ENCODE results near the gene MGAT5.

The MGAT5 gene

DNA sequence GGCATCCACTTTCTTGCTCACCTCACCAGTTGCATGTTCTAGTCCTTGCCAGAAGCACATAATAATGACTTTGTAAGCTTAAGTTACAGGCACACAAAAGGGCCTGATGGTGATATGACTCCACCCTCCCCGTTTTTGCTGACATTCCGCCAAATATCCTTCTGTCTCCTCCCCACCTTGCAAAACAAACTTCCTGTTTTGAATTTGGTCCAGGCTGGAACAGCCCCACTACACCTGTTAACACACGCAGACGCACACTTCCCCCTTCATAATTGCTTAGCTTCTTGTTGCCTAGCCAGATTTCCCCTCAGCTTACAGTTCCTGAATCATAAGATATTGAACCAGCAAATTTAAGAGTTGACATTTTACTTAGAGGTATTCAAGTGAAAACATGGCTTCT is at the start of gene MGAT5:
TSS of gene MGAT5 (plus strand) at position 269 of the 400 bp plus-strand sequence. CDS start 332 bp downstream, outside the sequence.
- no peak for FAIRE-seq

- no peak for FAIRE-seq
These were observed 48.8 kb upstream of the MGAT5 start for GRCh38 chr2:134205087-134205486.

- FAIRE-seq = no peak
These were observed 47.8 kb upstream of the MGAT5 start for GRCh38 chr2:134206031-134206430.

DNA sequence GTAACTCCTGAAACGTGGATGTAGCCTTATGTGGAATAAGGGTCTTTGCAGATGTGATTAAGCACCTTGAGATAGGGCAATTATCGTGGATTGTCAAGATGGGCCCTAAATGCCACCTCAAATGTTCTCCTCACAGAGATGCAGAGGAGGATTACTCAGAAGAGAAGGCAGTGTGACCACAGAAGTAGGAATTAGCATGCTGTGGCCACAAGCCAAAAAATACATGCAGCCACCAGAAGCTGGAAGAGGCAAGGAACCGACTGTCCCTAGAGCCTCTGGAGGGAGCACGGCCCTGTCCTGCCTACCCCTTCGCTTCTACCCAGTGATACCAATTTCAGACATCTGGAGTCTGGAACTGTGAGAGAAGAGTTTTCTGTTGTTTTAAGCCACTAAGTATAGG is 47.3 kb upstream of the MGAT5 start:
- no peak for FAIRE-seq

DNA sequence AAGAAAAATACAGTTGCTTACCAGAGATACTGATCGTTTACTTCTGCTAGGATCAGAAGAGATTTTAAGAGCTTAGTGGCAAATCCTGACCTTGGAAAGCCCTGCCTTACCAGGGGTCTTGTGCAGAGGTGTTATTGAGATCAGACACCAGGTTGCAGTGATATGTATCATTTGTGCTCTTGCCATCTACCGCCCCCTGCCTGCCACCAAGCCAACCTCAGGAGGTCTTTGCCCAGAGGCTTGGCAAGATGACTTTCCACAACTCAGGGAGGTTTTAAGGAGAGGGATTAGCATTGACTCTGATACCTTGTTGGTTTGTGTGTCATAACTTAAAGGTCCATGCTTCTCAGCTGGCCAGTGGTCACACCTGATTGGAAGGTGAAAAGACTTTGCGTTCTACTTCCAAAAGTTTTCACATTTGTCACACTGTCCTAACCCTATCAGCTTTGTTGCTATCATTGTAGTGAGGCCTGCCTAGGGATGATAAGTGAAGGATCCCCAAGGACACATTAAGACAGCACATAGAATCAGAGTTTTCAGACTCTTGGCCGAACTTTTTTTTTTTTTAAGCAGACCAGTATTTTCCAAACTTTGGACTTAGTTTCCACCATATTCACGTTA is 46.2 kb upstream of the MGAT5 start:
- FAIRE-seq = no peak

DNA sequence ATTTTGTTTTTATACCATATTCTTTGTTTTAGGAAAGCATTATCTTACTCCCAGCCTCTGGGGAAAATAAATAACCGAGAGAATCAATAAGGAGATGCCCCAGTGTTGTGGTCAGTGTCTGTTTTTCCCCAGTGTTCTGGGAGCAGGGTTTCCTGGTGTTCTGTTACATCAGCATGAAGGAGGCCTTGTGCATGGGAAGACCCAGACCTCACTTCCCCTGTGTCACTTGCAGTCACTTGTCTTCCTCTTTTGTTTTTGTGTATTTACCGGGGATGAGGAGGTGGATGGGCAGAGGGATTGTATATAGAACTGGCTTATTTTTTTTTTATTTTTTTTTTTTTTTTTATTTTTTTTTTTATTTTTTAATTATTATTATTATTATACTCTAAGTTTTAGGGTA is 45.0 kb upstream of the MGAT5 start:
- no peak for FAIRE-seq

GRCh38 chr2:134212746-134213145 is 41.1 kb upstream of the MGAT5 start:
- no peak for FAIRE-seq

GRCh38 chr2:134216152-134216829 is 37.6 kb upstream of the MGAT5 start:
- no peak for FAIRE-seq

GRCh38 chr2:134217351-134217750 is 36.5 kb upstream of the MGAT5 start:
- no peak for FAIRE-seq

DNA sequence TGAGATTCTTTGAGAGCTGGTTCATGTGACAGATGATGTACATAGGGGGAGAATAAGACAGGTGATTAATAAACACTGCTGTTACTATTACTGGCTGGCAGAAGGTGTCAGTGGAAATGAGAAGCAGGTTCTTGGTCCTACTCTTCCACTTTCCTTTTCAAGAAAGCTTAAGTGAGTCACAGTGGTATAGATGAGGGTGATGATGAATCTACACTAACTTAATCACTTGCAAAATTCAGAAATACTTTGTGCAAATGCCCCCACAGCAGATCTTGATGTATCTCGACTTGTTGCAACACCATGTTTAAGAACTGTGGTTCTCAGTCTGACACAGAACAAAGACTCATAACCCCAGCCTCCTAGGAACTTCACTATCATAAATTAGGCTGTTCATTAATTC is 35.9 kb upstream of the MGAT5 start:
- no peak for FAIRE-seq

- no peak for FAIRE-seq
These were observed 35.5 kb upstream of the MGAT5 start for GRCh38 chr2:134218414-134218813.

GRCh38 chr2:134218930-134219658 is 34.8 kb upstream of the MGAT5 start:
- FAIRE-seq = no peak

- FAIRE-seq = no peak
These were observed 33.4 kb upstream of the MGAT5 start for GRCh38 chr2:134220344-134220974.

DNA sequence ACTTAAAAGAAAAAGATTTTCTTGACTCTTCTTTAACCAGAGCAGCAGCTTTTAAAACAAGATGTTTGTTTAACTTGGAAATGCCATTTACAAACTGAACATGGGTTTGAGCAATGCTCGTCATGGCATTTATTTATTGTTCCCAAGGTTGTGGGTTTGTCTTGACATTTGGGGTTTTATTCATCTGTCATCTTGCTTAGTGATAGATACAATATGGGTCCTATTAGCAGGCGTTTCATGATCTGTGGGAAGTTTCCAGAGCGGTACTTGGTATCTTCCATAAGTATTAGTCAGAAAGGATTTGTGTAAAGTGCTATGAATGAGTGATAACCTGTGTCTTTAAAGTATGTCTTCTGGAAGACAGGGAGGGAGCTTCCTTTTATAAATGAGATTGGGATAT is 29.9 kb upstream of the MGAT5 start:
- FAIRE-seq = no peak

- FAIRE-seq = no peak
These were observed 28.7 kb upstream of the MGAT5 start for GRCh38 chr2:134225173-134225572.

DNA sequence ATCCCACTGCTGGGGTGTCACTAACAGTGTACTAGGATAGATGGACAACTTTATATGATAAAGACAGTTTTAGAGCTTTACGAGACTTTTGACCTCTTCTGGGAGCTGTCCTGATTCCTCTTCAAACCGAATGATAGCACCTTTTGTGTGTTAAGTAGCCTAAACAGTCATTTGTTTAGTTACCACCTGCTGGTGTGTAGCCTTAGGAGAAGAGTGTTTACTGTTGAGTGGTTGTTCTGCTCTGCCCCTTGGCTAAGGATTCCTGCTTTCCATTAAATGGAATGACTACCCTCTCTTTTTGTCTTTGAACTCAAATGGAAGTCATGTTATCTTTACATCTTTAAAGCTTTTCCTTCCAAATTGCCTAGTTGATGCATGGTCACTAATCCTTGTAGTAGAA is 28.0 kb upstream of the MGAT5 start:
- no peak for FAIRE-seq

- no peak for FAIRE-seq
These were observed 27.3 kb upstream of the MGAT5 start for GRCh38 chr2:134226601-134227000.

GRCh38 chr2:134227666-134228065 is 26.2 kb upstream of the MGAT5 start:
- no peak for FAIRE-seq

- FAIRE-seq = no peak
These were observed 25.4 kb upstream of the MGAT5 start for GRCh38 chr2:134228493-134228903.

- FAIRE-seq = no peak
These were observed 24.3 kb upstream of the MGAT5 start for GRCh38 chr2:134229540-134229939.

DNA sequence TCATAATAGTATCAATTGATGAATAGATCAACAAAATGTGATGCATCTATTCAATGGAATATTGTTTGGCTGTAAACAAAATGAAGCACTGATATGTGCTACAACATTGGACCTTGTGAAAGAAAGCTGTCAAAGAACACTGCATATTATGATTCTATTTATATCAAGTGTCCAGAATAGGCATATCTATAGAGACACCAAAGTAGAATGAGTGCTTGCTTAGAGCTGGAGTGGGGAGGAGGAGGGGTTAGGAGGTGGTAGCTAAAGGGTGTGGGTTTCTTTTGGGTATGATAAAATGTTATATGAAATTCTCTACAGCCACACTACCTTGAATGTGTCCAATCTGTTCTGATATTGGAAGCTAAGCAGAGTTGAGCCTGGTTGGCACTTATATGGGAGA is 23.0 kb upstream of the MGAT5 start:
- FAIRE-seq = no peak

GRCh38 chr2:134231301-134231964 is 22.4 kb upstream of the MGAT5 start:
- FAIRE-seq = no peak

GRCh38 chr2:134231965-134232340 is 21.9 kb upstream of the MGAT5 start:
- FAIRE-seq = no peak

All from endometrium (tissue), 2 donors.